ENCODE measurements around the gene ST6GALNAC4. TPM values are rescaled to one million over a fixed set of nuclear protein-coding genes. Genes with fewer than 3 reads are reported as not detected.

Gene ST6GALNAC4
- total RNA-seq, 1 donor from 2014 or later = 28.5 TPM

DNA sequence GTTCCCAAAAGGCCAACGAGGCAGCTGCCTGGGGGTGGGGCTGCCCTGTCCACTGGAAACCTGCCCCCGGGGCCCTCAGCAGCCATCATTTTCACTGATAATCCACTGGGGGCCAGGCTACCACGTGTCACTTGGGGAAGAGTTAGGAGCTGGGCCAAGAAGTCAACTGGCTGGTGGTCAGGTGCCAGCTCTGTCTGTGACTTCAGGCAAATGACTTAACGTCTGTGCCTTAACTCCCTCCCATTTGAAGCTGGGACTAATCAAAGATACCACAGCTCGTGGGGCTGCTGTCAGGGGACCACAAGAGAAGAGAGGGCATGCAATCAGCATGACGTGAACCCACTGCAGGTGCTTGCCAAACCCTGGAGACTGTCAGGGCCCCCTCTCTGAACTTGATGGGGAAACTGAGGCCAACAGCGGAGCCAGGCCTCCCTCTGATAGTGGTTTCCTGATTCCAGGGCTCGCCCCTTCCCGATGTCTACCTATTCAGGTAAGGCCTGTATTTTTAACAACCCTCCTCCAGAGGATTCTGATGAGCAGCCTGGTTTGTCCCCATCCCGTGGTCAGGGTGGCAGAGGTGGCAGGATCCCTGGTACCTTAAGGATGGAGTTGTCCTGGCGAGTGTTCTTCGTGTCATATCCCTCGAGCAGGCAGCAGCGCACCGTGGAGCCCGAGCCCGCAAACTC, 33.1 kb upstream of the ST6GALNAC4 start:
- no peak for DNase-seq
- intact Hi-C loops (cut with micrococcal nuclease) = no loop called here
- ATAC-seq = peak; percentile 57

DNA sequence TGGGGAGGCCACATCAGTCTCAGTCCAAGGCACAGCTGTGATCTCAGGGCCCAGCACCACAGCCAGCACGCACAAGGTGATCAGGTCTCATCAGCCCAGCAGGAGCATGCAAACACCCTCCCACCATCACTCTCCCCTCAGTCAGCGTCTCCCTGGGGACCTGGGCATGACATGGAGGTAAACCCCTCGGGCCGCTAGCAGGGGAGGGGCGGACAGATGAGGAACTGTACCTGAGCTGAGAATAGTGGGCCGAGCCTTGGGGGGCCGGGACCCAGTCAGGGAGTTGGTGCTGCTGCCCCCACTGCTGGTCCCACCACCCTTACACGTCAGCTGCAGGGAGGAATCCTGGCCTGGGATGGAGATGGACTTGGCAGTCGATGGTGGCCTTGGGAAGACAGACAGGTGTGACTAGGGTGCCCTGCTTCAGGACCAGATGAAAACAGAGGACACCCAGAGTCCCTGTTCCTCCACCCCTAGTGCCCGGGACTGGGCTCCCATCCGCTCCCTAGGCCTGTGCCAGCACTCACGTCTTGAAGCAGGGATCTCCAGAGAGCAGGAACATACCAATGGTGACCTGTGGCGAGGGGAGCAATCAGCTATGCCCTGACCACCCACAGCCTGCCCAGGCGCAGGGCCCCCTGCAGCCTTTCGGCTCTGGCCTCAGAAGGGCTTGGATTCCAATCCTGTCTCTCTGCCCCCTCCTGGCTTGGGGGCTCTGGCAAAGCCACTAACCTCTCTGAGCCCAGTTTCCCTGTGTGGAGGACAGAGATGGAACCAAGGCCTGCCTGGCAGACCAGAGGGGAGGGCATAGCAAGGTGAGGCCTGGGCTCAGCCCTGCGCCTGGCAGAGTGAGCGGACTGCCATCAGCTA, 31.2 kb upstream of the ST6GALNAC4 start:
- ATAC-seq = no peak
- intact Hi-C loops (cut with micrococcal nuclease) = no loop called here
- no peak for DNase-seq

DNA sequence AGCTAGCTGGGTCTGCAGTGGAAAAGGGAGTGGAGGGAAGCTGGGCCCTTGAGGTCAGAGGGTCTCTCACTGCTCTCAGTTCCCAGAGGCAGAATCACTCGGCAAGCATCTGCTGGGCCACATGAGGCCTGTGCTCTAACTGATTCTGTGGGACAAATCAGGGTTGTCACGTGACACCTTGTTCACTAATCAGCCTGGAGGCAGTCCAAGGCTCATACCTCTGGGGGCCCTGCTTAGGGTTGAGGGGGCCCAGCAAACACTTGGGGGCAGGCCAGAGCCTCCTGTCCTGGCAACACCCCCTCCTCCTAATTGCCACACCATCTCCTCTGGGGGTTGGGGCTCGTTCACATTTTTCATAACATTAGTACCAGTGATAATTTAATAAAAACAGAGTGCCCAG, 29.9 kb upstream of the ST6GALNAC4 start:
- ATAC-seq (no peak), DNase-seq (no peak)
- intact Hi-C loops (cut with micrococcal nuclease) = no loop called here

DNA sequence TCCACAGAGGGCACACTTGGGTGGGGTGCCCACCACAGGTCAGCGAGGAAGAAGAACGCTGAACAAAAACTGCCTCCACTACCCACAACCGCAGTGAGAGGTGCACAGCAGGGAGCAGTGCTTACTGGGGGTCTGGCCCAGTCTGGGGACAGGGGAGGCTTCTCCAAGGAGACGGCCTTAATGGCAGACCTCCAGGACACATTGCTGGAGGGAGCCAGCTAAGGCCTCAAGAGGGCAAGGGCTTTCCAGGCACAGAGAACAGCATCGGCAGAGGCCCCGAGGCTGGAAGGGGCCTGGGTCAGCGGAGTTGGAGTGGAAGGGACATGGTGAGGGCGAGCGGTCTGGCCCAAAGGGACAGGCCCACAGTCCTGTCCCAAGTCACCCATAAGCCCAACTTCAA, 29.1 kb upstream of the ST6GALNAC4 start:
- DNase-seq (no peak), ATAC-seq (no peak)
- intact Hi-C loops (cut with micrococcal nuclease) = no loop called here

DNA sequence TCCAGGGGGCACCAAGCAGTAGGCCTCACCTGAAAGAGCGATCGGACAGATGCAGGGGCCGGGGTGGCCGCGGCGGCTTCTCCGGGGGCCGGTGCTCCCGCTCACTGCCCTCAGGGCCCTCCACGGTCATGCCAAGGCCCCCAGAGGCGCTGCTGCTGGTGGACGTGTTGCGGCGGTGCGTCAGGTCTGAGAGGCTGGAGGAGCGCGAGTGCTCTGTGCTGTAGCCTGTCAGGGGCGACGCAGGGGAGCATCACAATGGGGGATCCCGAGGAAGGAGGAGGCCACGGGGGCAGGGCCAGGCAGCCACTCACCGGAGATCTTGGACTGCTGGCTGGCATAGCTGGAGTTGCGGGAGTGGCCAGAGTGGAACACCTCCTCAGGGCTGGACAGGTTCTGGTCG, 28.5 kb upstream of the ST6GALNAC4 start:
- ATAC-seq = no peak
- no peak for DNase-seq
- intact Hi-C loops (cut with micrococcal nuclease) = no loop called here

DNA sequence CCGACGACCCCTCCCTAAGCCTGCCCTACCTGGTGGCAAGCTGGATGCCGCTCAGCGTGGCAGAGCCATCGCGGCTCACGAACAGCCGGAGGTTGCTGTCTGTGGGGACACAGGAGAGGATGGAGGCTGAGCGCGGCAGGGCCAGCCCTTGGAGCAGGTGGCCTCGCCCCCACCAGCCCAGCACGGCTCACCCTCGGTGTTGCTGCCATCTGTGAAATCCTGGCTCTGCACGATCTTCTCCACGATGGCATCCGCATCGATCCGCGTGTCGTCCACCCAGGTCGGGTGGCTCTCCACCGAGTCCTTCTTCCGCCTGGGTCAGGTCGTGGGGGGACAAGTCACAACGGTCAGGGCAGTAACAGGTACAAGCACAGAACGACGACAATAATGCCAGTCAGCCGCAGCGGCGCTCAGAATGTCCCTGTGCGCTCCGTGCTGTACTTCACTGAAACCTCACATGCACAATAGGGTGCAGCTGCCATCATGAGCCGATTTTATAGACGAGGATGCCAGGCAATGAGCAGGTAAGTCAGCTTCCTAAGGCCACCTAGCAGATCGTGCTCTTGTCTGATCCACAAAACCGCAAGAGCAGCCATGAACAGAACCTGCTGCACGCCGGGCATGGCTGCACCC, 27.9 kb upstream of the ST6GALNAC4 start:
- DNase-seq = no peak
- no peak for ATAC-seq
- intact Hi-C loops (cut with micrococcal nuclease) = no loop called here

DNA sequence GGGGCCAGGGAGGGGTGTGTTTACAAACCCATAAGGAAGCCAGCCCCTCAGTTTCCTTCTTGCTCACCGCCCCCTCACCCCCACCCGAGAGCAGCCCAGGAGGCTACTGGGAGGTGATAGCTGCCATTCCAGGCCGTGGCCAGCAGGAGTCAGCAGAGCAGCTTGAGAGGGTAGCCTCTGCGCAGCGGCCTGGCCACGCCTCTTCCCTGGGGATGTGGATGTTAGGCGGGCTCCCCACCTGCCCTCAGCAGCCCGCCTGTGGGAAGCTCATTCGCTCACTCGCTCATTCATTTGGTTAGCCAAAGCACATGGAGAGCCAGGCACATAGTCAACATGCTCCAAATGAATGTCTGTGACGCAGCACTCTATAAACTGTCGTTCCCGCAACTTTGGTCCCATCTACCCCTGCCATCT, 26.9 kb upstream of the ST6GALNAC4 start:
- ATAC-seq = peak; percentile 77
- DNase-seq = peak; percentile 91
- intact Hi-C loops (cut with micrococcal nuclease) = no loop called here

DNA sequence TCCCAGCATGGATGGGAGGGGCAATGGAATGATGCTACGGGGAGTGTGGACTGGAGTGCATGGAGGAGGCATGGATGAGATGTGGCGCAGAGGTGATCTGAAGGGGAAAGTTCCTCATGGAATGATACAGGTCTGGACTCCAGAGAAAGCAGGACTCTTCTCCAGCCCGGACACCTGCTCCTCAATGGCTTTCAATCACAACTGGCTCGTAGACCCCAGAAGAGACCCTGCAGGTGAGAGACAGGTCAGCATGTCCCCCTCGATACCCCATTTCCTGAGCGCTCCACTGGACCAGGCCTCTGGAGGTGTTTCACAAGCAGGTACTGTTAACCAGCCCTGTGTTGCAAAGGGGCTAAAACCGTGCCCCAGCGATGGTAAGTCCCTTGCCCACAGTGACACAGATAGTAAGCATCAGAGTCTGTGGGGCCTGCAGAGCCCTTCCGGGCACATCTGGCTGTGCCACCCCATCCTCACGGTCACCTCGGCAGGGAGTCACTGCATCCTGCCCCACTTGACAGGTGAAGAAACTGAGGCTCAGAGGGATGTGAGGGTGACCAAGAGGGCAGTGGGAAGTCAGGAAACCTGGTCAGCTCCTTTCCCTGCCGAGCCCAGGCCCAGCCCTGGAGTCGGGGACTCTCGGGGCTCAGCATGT, 26.3 kb upstream of the ST6GALNAC4 start:
- intact Hi-C loops (cut with micrococcal nuclease) = no loop called here
- ATAC-seq (no peak), DNase-seq (no peak)

DNA sequence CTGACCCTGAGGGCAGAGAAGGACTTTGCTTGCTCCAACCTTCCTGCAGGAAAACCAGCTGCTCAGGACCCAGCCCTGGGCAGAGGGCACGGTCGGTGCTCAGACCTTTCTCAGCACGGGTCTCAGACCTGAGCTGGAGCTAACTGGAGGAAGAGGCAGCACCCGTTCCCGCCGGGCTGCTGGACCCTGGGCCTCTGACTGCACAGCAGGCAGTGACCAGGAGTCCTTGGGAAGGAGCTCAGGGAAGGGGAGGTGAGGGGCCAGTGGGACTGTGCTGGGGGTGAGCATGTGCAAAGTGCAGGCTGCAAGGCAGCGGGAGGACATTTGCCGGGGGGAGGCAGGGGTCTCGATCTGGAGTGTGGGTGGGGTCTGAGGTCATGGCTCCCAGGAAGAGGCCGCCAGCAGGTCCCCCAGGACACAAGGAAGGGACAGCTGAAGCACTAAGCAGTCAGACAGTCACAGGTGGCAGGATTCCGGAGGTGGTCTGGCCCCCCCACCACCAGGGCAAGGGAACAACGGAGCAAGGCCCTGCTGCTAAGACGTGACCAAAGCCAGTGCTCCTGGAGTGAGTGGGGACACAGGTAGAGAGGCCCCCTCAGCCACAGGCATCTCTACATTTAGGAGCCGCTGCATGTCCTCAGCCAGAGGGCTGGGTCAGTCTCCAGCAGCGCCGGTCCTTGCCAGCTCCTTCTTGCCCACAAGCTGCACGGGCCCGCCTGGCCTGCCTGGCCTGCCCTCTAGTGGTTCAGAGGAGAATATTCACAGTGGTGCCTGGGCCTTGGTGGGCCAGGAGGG, 25.6 kb upstream of the ST6GALNAC4 start:
- ATAC-seq = peak; percentile 62
- peak; percentile 84 for DNase-seq
- intact Hi-C loops (cut with micrococcal nuclease) = no loop called here

DNA sequence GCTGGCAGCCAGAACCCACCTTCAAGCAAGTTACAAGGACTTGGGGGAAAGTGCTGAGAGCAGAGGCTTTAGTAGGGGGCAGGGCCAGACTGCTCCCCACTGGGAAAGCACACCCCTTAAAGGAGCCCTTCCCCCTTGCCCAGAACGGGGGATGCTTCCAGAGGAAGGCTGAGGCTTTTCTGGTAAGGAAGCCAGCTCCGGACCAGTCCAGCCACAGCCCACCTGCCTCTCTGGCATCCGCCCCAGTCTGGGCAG, 25.0 kb upstream of the ST6GALNAC4 start:
- no peak for DNase-seq
- intact Hi-C loops (cut with micrococcal nuclease) = no loop called here

DNA sequence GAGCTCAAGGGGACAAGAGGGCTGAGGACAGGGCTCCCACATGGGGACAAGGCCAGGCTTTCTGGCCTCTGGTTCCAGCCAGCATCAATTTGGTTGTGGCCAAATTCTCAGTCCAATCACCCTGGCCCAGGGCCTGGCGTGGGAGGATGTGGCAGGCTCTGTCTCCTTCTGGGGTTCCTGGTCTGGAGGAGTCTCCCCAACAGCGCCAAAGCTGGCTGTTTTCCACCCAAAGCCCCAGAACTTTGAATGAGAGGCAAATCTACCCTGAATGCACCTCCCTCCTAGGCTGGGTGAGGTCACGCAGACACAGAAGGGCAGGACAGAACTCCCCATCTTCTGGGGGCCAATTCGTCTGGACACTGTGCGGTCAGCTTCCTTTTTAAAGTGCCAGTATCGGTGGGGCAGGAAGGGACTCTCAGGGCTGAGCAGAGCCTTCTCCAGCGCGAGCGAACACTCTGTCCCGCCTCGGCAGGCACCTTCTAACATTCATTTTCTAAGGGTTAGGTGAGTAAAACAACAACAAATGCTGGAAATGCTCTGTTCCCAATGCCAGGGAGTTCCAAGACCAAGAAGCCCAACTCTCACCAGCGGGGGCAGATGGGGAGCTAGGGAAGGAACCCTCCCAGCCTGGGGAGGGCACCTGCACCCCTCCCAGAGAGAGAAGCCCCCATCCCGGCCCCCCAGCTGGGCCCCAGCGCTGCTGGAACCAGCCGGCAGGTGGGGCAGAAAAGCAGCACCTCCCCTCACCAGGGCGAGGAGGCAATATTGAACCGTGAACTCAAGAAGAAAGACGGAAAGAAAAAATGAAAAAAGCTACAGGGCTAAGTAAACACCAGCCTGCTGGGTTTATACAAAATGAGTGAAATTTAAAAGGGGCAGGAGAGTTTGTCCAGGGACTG, 24.5 kb upstream of the ST6GALNAC4 start:
- intact Hi-C loops (cut with micrococcal nuclease) = no loop called here
- DNase-seq = no peak
- no peak for ATAC-seq

More for the DNA sequence above, 25.0 kb upstream of the ST6GALNAC4 start:
- ATAC-seq = no peak

DNA sequence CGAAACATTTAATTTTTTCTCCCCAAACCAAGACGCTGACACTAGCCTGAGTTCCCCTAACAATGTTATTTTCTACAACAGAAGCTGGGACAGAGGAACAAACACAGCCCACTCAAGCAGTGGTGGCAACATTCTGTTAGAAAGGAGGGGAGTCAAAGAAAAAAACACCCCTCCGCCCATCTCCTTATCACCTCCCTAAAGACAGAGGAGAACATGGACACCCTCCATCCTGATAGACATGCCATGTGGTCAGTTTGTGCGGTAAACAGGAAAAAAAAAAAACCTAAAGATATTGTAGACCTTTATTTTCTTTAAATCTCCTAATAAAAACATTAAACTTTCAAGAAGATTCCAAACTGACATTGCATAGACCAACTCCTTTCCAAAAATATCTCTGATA, 23.8 kb upstream of the ST6GALNAC4 start:
- DNase-seq (no peak), ATAC-seq (no peak)
- intact Hi-C loops (cut with micrococcal nuclease) = no loop called here

DNA sequence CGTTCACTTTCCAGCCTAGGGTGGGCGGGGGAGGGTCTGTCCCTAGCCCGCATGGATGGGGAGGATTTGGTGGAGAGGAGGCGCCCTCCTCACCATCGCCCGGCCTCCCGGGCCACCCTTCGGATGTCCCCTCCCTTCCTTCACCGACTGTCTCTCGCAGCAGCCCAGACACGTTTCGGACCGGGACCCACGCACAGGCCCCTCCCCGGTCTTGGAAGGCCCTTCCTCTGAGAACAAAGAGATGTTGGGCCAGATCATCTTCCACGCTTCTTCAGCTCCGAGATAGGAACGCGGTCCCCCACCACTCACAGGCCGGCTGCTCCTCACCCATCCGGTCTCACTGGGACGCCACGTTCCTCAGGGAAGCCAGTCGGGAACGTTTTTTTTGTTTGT, 21.5 kb upstream of the ST6GALNAC4 start:
- DNase-seq (peak; percentile 57), ATAC-seq (peak; percentile 40)
- intact Hi-C loops (cut with micrococcal nuclease) = loop anchor here (5.0 kb wide), 1 partner anchor 94 kb away; no protein-coding TSS in a partner anchor

DNA sequence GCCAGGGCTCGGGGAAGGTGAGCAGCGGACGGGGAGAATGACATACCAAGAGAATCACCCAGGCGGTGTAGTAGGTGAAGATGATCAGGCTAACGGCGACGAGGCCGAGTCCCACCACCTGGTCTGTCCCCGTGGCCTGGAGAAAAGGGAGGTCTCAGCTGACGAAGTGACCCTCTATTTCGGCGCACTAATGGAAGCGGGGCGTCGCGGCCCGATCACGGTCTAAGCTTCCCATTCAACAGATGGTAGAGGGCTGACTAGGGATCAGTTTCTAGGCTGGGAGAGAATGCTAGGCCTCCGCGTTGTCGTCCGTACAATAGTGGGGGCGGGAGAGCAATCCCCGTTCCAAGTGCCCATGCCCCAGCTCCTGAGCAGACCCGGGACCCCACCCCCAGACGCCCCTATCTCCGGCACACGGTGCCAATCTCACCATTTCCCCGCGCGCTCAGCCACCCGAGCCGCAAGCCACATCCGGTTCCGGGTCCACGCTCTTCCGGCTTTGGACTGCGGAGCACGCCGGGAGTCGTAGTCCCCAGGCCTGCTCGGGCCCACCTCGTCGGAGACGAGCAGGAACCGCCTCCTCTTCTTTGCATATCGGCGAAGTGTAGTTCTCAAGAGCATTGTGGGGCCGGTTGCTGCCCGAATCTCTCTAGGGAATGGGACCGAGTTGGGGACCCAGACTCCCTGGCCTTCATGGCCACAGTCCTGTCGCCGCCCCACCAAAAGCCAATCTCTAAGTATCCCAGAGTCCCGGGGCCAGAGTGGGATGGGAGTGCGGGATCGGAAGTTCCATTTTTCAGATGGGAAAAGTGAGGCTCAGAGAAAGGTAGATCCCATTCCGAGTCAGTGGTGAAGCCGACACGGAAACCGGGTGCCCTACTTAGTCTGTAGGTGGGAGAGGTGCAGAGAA, 20.8 kb upstream of the ST6GALNAC4 start, which contains the start of gene DPM2:
DPM2 (minus strand) TSS at position 467 of the 910 bp plus-strand sequence; CDS start at position 433, 34 bp downstream.
- peak; percentile 88 for ATAC-seq
- intact Hi-C loops (cut with micrococcal nuclease) = loop anchor here (5.0 kb wide), 1 partner anchor 95 kb away; no protein-coding TSS in a partner anchor
- peak; percentile 90 for DNase-seq

DNA sequence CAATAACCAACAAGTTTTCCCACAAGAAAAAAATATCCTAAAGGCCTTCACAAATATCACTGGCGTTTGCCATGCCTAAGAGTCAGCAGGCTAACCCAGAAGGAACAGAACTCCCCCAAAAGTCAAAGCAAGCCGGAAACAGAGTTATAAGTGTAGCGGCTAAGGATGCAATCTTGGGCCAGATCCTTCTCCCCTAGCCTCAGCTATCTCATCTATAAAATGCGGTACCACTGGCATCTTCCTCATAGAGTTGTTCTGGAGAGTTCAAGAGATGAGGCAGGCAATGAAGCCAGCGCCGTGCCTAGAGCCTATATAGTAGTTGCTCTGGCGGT, 20.2 kb upstream of the ST6GALNAC4 start:
- no peak for DNase-seq
- ATAC-seq = no peak
- intact Hi-C loops (cut with micrococcal nuclease) = loop anchor here (5.0 kb wide), 1 partner anchor 95 kb away; no protein-coding TSS in a partner anchor

DNA sequence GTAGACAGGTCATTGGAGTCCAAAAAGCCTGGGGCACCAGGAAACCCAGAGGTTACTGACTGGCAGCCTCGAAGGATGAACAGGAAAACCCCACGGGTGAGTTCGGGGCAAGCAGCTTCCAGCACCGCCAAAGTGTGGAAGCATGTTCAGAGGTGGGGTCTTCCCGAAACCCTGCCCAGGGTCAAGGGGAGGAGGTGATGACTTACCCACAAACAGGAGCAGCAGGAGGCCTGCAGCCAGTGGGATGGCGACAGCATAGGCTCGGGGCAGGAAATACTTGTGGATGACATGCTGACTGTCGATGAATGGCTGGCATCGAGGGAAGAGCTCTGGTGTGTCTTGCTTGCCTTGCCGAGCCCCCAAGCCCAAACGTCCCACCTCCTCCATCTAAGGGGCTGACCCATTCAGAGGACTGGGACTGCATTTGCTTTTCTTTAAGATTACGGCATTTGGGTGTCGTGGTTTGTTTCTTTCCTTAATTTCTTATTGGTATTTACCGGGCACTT, 19.6 kb upstream of the ST6GALNAC4 start:
- DNase-seq = no peak
- intact Hi-C loops (cut with micrococcal nuclease) = loop anchor here (5.0 kb wide), 1 partner anchor 96 kb away; no protein-coding TSS in a partner anchor
- ATAC-seq = no peak

DNA sequence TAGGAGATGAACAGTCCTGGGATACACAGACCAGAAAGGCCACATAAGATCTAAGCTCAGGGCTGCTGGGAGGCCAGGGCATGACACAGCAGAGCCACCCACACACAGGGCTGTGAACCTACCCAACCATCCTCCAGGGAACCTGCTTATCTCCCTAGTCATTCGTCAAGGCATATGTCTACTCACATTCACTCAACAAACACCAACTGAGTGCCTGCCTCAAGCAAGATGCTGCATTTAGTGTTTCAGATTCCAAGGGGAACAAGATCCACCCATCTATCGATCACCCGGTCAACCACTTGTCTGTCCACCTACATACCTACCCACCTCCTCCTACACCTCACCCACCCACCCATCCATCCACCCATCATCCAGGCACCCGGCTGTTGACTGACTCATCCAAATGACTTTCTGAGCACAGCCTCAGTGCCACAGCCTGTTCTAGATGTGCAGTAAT, 19.0 kb upstream of the ST6GALNAC4 start:
- DNase-seq = no peak
- no peak for ATAC-seq

More for the DNA sequence above, 19.0 kb upstream of the ST6GALNAC4 start:
- intact Hi-C loops (cut with micrococcal nuclease) = loop anchor here (5.0 kb wide), 1 partner anchor 97 kb away; no protein-coding TSS in a partner anchor
